Measurements from ENCODE around the gene ECPAS.

Gene ECPAS

GRCh38 chr9:111320631-111321030, 163.6 kb downstream of the ECPAS start:
- DNase-seq: no peak

- DNase-seq: no peak
These were observed 167.4 kb downstream of the ECPAS start for GRCh38 chr9:111316796-111317195.

Measured in activated effector memory CD4-positive, alpha-beta T cell treated with anti-CD3 and anti-CD28 coated beads, Interleukin-2, amount 50 U/mL, for 16 hours (primary cell).